Retinal pigment epithelial cell (primary cell): ENCODE results near the gene KIF5C.

Experiments used
- DNase-seq: peaks from one replicate; pipeline ENCODE4 v3.0.0-alpha.2; 2010; ENCODE audit warnings: low read depth
- H3K4me3 ChIP-seq: 2 replicates; pipeline ENCODE4 v1.5.1; 2011; ENCODE audit warnings: mild to moderate bottlenecking, low read length, control low read depth, moderate library complexity
- TF ChIP-seq, protein P1 (sequence below): conservative IDR thresholded peaks from 2 replicates; pipeline ENCODE4 v1.5.1; 2011; ENCODE audit warnings: low read depth, low read length, control low read depth, inconsistent platforms

KIF5C gene

DNA sequence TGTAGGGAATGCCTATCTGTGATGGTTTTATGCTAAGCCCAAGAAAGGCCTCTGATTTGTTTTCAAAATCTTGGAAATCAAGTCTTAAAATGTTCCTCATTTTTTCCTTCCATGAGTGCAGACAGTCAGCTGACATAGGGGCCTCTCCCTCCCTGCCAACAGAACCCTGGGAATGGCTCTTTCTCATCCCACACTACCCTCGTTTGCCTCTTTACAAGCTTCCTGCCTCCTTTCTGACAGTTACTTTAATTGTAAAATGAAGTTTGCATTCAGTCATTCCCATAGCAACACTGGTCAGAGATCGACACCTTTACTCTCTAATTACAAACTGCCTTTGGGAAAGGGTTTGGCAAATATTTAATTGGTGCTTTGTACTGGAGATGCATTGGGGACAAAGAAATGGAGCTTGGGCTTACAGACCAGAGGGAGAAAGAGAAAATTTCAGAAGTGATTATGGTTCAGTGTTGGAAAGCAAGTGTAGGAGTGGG, 25.4 kb downstream of the KIF5C start:
- DNase-seq = no peak
- TF ChIP-seq, protein P1, sequence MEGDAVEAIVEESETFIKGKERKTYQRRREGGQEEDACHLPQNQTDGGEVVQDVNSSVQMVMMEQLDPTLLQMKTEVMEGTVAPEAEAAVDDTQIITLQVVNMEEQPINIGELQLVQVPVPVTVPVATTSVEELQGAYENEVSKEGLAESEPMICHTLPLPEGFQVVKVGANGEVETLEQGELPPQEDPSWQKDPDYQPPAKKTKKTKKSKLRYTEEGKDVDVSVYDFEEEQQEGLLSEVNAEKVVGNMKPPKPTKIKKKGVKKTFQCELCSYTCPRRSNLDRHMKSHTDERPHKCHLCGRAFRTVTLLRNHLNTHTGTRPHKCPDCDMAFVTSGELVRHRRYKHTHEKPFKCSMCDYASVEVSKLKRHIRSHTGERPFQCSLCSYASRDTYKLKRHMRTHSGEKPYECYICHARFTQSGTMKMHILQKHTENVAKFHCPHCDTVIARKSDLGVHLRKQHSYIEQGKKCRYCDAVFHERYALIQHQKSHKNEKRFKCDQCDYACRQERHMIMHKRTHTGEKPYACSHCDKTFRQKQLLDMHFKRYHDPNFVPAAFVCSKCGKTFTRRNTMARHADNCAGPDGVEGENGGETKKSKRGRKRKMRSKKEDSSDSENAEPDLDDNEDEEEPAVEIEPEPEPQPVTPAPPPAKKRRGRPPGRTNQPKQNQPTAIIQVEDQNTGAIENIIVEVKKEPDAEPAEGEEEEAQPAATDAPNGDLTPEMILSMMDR = no peak
- no peak overlapping the region for H3K4me3 ChIP-seq

DNA sequence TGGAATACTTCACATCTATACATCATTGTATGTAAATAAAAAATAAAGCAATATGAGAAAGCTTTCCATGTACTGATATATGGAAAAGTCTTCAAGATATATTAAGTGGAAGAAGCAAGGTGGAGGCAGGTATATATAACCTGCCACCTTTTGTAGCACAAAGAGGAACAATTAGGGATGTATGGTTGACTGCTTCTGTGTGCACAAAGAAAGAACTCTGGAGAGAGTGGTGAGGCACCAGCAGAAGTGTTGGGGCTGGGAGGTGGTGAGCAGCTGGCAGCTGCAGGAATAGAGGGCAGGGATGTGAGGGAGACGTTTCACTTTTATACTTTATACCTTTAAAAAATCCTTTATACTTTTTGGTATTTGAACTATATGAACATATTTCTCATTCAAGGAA, 26.1 kb downstream of the KIF5C start:
- no peak for DNase-seq
- no peak overlapping the region for H3K4me3 ChIP-seq
- TF ChIP-seq, protein P1 = no peak

DNA sequence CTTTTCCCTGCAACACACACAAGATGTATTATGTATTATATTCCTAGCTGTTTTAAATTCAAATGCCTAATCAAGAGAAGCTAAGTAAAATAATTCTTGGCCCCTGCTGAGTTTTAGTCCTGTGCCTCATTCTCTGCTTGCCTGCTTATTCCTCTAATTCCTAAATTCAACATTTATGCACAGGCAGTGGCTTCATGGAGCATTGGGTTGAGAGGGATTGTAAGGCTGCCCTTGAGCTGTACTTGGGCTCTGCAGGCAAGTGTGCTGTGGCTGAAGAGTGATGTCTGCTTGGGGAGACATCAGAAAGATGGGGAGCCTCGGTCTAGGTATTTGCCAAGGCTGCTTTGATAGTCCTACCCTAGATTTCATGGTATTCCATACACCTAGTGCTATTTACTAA, 27.8 kb downstream of the KIF5C start:
- TF ChIP-seq, protein P1 = no peak
- no peak for DNase-seq
- H3K4me3 ChIP-seq = no peak overlapping the region

DNA sequence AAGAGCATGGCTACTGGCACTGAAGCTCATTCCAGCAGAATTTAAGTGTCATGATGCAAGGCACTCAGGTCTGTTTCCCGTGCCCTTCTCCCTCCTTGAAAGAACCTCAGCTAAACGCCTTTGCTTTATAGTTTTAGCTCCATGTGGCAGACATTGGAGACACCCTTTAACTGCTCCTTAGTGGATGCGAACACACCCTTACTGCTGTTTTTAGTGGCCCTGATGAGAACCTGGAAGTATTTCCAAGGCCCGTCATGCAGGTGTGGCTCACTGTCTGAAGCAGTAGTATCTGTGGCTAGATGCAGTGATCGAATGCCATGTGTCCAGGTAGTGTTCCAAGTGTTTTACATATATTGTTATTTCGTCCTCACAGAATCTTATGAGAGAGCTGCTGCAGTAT, 28.3 kb downstream of the KIF5C start:
- DNase-seq = no peak
- TF ChIP-seq, protein P1 = no peak
- no peak overlapping the region for H3K4me3 ChIP-seq

DNA sequence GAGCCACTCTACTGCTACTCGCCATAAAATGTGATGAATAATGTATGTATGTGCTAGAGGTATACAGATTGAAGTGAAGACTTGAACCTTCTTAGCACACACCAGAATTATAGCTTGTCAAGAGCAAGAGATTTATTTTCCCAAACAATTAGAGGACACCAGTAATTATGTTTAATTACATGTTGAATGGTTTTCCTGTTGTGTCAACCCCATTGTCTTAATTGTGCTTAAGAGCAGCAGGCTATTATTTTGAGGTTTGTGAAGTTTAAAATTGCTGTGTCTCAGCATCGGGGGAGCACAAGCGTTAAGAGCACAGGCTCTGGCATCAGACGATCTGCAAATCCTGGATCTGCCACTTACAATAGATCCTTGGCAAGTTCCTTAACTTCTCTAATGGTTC, 29.0 kb downstream of the KIF5C start:
- DNase-seq = no peak
- TF ChIP-seq, protein P1 = no peak
- H3K4me3 ChIP-seq = no peak overlapping the region

DNA sequence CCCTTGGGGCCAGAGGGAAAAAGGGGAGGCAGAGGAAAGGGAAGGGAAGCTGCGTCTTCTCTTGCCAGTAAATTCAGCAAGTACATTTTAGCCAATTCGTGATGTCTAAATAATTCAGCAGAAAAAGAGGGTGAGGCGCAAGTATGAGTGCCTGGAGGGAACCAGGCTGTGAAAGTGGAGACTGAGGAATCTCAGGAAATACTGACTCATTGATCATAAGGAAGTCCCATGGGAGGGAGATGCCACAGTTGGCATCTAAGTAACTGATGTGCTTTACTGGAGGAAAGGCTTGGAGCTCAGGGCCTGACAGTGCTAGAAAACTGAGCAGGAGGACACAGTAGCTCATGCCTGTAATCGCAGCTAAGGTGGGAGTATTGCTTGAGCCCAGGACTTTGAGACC, 31.1 kb downstream of the KIF5C start:
- DNase-seq = no peak
- H3K4me3 ChIP-seq = no peak overlapping the region
- TF ChIP-seq, protein P1 = no peak

DNA sequence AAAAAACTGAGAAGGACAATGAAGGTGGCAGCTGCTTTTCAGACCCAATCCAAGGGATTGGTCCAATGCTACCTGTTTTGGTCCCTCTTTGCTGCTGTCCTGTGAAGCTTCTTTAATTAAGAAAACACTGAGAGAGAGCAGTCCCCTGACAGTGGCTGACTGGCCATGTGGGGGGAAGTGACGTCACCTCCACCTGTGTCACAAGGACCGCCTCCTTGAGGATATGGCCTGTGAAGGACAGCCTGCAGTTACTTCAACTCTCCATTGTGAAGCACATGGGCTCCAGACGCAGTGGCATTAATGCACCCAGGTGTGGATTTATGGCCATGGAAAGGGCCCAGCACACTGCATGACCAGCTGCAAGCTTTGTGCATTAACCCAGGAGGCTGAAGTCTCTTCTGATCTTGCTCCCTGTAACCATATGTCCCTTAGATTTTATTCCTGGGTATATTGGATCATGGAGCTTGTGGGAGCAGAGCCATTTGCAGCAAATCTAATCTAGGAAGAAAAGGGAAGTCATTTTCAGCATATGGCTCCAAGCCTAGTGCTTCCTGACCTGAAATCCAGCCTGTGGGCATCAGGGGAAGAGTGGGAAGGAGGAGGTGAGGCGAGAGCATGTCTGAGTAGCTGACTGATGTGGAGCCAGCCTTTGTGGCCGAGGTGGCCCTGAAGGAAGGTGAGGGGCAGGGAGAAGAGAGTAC, 32.2 kb downstream of the KIF5C start:
- TF ChIP-seq, protein P1 = no peak
- no peak for DNase-seq
- no peak overlapping the region for H3K4me3 ChIP-seq
